ENCODE results near the gene THOP1.

DNA sequence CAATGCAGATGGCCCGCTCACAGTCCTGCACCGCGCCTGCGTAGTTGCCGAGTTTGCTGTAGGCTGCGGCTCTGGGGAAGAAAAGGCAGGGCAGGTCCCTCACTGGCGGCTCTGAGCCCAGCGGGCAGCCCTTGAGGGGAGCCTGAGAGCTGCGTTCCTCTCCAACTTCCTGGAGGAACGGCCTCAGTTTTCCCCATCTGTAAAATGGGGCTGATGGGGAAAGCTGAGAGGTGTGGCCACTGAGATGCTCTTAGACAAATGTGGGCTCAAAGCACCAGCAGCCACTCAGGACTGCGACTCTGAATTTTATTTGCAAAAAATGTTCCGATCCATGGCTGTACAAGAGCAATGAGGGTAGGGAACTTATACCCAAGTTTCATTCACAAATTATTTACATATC is 21.6 kb upstream of the THOP1 start:
- TF ChIP-seq, protein P1, sequence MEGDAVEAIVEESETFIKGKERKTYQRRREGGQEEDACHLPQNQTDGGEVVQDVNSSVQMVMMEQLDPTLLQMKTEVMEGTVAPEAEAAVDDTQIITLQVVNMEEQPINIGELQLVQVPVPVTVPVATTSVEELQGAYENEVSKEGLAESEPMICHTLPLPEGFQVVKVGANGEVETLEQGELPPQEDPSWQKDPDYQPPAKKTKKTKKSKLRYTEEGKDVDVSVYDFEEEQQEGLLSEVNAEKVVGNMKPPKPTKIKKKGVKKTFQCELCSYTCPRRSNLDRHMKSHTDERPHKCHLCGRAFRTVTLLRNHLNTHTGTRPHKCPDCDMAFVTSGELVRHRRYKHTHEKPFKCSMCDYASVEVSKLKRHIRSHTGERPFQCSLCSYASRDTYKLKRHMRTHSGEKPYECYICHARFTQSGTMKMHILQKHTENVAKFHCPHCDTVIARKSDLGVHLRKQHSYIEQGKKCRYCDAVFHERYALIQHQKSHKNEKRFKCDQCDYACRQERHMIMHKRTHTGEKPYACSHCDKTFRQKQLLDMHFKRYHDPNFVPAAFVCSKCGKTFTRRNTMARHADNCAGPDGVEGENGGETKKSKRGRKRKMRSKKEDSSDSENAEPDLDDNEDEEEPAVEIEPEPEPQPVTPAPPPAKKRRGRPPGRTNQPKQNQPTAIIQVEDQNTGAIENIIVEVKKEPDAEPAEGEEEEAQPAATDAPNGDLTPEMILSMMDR (IDR thresholded peaks at IDR 0.05; ENCODE audit: low read length), result no peak
- no peak for TF ChIP-seq EZH2 (IDR thresholded peaks at IDR 0.05; ENCODE audit: borderline replicate concordance, low read length)
